IMR-90 (cell line): ENCODE results near the gene GNG8. TPM values are rescaled to one million over a fixed set of nuclear protein-coding genes. Genes with fewer than 3 reads are reported as not detected.

Source experiments
- MAFK ChIP-seq: IDR thresholded peaks from 2 replicates; pipeline ENCODE4 v1.6.1; 2012; ENCODE audit warnings: low read depth, low read length, improper control_type of control experiment
- MAZ ChIP-seq: IDR thresholded peaks from 2 replicates; pipeline ENCODE4 v1.6.1; 2012; ENCODE audit warnings: low read depth, mild to moderate bottlenecking, low read length, improper control_type of control experiment, moderate library complexity, borderline replicate concordance
- polyA plus RNA-seq, 3 experiments: library from polyadenylated mRNA; depleted of rRNA; stranded (reverse); fragments of >200 nt; gene quantifications; 2 replicates each; pipeline ENCODE4 v1.2.3, GENCODE V29; 2012; ENCODE audit warnings: low replicate concordance in 1 of 3
- total RNA-seq: library from RNA; depleted of rRNA; stranded (reverse); fragments of >200 nt; gene quantifications from 2 replicates; pipeline ENCODE4 v1.2.3, GENCODE V29; 2012
- TF ChIP-seq, protein P1 (sequence below): conservative IDR thresholded peaks from 2 replicates; pipeline ENCODE4 v1.5.1; 2012; ENCODE audit warnings: mild to moderate bottlenecking, low read depth, low read length, improper control_type of control experiment

Gene GNG8
- total and polyA plus RNA-seq, 2 of the 4 experiments (the other 2 are of a cell fraction), result not detected

DNA sequence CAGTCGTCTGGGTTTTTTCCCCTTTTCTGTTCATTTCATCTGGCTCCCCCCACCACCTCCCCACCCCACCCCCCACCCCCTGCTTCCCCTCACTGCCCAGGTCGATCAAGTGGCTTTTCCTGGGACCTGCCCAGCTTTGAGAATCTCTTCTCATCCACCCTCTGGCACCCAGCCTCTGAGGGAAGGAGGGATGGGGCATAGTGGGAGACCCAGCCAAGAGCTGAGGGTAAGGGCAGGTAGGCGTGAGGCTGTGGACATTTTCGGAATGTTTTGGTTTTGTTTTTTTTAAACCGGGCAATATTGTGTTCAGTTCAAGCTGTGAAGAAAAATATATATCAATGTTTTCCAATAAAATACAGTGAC, 25.6 kb downstream of the GNG8 start (continued):
- TF ChIP-seq MAZ (no peak), MAFK (no peak)
- TF ChIP-seq, protein P1, sequence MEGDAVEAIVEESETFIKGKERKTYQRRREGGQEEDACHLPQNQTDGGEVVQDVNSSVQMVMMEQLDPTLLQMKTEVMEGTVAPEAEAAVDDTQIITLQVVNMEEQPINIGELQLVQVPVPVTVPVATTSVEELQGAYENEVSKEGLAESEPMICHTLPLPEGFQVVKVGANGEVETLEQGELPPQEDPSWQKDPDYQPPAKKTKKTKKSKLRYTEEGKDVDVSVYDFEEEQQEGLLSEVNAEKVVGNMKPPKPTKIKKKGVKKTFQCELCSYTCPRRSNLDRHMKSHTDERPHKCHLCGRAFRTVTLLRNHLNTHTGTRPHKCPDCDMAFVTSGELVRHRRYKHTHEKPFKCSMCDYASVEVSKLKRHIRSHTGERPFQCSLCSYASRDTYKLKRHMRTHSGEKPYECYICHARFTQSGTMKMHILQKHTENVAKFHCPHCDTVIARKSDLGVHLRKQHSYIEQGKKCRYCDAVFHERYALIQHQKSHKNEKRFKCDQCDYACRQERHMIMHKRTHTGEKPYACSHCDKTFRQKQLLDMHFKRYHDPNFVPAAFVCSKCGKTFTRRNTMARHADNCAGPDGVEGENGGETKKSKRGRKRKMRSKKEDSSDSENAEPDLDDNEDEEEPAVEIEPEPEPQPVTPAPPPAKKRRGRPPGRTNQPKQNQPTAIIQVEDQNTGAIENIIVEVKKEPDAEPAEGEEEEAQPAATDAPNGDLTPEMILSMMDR, result no peak
